ENCODE measurements around the gene CACNA1C.

The CACNA1C gene

GRCh38 chr12:2318286-2318685, 265.5 kb downstream of the CACNA1C start:
- DNase-seq (ENCODE audit: low spot score) = no peak
- TF ChIP-seq CTCF (IDR thresholded peaks at IDR 0.05; ENCODE audit: extremely low read depth, missing control alignments) = no peak

- no peak for TF ChIP-seq CTCF (IDR thresholded peaks at IDR 0.05; ENCODE audit: extremely low read depth, missing control alignments)
- no peak for DNase-seq (ENCODE audit: low spot score)
These were observed 266.3 kb downstream of the CACNA1C start for GRCh38 chr12:2319136-2319535.

GRCh38 chr12:2319737-2320506, 267.1 kb downstream of the CACNA1C start:
- no peak for TF ChIP-seq CTCF (IDR thresholded peaks at IDR 0.05; ENCODE audit: extremely low read depth, missing control alignments)
- no peak for DNase-seq (ENCODE audit: low spot score)

- DNase-seq (ENCODE audit: low spot score) = no peak
- TF ChIP-seq CTCF (IDR thresholded peaks at IDR 0.05; ENCODE audit: extremely low read depth, missing control alignments) = no peak
These were observed 268.1 kb downstream of the CACNA1C start for GRCh38 chr12:2320841-2321240.

GRCh38 chr12:2322554-2323120, 269.9 kb downstream of the CACNA1C start:
- no peak for DNase-seq (ENCODE audit: low spot score)
- TF ChIP-seq CTCF (IDR thresholded peaks at IDR 0.05; ENCODE audit: extremely low read depth, missing control alignments) = no peak

GRCh38 chr12:2323532-2324255, 270.9 kb downstream of the CACNA1C start:
- no peak for DNase-seq (ENCODE audit: low spot score)
- no peak for TF ChIP-seq CTCF (IDR thresholded peaks at IDR 0.05; ENCODE audit: extremely low read depth, missing control alignments)

- no peak for DNase-seq (ENCODE audit: low spot score)
- no peak for TF ChIP-seq CTCF (IDR thresholded peaks at IDR 0.05; ENCODE audit: extremely low read depth, missing control alignments)
These were observed 271.6 kb downstream of the CACNA1C start for GRCh38 chr12:2324387-2324786.

All from GM20000 (cell line).